ENCODE measurements around the gene HS3ST4.

DNA sequence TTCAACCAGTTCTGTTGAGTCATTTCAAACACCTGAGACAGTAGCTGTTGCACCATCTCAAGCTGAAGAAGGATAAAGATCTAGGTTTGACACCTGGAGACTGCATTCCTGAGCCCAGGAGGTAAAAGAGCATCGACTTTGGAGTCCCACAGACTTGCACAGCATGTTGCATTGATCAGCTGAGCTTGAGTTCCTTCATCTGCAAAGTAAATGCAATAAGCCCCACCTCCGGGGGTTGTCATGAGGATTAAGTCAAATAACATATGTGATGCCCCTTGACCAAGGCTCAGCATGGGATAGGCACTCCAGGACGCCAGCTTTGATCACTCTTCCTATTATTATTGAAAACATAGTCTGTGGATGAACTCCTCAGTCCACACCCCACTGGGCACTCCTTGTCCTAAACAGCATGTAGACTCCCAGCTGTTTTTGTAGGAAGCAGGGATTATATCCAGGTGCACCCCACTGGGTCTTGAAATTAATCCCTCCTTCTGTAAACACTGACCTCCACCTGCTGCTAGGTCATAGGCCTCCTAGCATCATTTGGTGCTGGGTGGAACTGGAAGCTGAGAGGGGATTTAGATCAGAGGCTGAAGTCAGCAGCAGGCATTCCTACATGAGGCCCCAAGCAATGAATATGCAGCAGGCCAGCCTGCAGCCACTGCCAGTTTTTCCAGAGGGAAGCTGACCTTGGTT is 259.0 kb downstream of the HS3ST4 start:
- TF ChIP-seq, protein P1, sequence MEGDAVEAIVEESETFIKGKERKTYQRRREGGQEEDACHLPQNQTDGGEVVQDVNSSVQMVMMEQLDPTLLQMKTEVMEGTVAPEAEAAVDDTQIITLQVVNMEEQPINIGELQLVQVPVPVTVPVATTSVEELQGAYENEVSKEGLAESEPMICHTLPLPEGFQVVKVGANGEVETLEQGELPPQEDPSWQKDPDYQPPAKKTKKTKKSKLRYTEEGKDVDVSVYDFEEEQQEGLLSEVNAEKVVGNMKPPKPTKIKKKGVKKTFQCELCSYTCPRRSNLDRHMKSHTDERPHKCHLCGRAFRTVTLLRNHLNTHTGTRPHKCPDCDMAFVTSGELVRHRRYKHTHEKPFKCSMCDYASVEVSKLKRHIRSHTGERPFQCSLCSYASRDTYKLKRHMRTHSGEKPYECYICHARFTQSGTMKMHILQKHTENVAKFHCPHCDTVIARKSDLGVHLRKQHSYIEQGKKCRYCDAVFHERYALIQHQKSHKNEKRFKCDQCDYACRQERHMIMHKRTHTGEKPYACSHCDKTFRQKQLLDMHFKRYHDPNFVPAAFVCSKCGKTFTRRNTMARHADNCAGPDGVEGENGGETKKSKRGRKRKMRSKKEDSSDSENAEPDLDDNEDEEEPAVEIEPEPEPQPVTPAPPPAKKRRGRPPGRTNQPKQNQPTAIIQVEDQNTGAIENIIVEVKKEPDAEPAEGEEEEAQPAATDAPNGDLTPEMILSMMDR (IDR thresholded peaks at IDR 0.05): no peak
- TF ChIP-seq TCF7L2 (IDR thresholded peaks at IDR 0.05; ENCODE audit: low read depth, low read length) (no peak), SIN3A (IDR thresholded peaks at IDR 0.05; ENCODE audit: borderline replicate concordance, insufficient read depth, low read depth, low read length) (no peak), POLR2AphosphoS5 (IDR thresholded peaks at IDR 0.05; ENCODE audit: low read depth, low read length) (no peak)
- TF ChIP-seq, protein P2, sequence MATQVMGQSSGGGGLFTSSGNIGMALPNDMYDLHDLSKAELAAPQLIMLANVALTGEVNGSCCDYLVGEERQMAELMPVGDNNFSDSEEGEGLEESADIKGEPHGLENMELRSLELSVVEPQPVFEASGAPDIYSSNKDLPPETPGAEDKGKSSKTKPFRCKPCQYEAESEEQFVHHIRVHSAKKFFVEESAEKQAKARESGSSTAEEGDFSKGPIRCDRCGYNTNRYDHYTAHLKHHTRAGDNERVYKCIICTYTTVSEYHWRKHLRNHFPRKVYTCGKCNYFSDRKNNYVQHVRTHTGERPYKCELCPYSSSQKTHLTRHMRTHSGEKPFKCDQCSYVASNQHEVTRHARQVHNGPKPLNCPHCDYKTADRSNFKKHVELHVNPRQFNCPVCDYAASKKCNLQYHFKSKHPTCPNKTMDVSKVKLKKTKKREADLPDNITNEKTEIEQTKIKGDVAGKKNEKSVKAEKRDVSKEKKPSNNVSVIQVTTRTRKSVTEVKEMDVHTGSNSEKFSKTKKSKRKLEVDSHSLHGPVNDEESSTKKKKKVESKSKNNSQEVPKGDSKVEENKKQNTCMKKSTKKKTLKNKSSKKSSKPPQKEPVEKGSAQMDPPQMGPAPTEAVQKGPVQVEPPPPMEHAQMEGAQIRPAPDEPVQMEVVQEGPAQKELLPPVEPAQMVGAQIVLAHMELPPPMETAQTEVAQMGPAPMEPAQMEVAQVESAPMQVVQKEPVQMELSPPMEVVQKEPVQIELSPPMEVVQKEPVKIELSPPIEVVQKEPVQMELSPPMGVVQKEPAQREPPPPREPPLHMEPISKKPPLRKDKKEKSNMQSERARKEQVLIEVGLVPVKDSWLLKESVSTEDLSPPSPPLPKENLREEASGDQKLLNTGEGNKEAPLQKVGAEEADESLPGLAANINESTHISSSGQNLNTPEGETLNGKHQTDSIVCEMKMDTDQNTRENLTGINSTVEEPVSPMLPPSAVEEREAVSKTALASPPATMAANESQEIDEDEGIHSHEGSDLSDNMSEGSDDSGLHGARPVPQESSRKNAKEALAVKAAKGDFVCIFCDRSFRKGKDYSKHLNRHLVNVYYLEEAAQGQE (IDR thresholded peaks at IDR 0.05; ENCODE audit: insufficient read depth in 1 of 2, low read depth in 2 of 2, low read length in 1 of 2): no peak

All from Panc1 (cell line).